Sigmoid colon (tissue), 4 donors: ENCODE results near the gene MFSD6.

Experiments used
- EP300 ChIP-seq, 4 donors: sonication (generic); formaldehyde crosslinking; IDR thresholded peaks; one replicate each; pipeline ENCODE4 v1.6.1; 2017; ENCODE audit warnings: antibody characterized with exemption in 4 of 4
- POLR2A ChIP-seq, 2 donors: fragments of 450-650 bp; IDR thresholded peaks; one replicate each; pipeline ENCODE4 v1.6.1; 2016; ENCODE audit warnings: antibody characterized with exemption in 2 of 2, mild to moderate bottlenecking in 2 of 2, moderate library complexity in 2 of 2
- POLR2AphosphoS5 ChIP-seq, 4 donors: sonication (generic); formaldehyde crosslinking; IDR thresholded peaks; one replicate each; pipeline ENCODE4 v1.6.1; 2017; ENCODE audit warnings: antibody characterized with exemption in 4 of 4
- TF ChIP-seq, protein P1 (sequence below), 4 experiments: fragments of 450-650 bp in 3 of 4; fragments of 200-600 bp in 1 of 4; IDR thresholded peaks; one replicate each; pipeline ENCODE4 v1.5.1; 2016 to 2019; ENCODE audit warnings: antibody characterized with exemption in 4 of 4, mild to moderate bottlenecking in 3 of 4, moderate library complexity in 2 of 4

- TF ChIP-seq, protein P1, sequence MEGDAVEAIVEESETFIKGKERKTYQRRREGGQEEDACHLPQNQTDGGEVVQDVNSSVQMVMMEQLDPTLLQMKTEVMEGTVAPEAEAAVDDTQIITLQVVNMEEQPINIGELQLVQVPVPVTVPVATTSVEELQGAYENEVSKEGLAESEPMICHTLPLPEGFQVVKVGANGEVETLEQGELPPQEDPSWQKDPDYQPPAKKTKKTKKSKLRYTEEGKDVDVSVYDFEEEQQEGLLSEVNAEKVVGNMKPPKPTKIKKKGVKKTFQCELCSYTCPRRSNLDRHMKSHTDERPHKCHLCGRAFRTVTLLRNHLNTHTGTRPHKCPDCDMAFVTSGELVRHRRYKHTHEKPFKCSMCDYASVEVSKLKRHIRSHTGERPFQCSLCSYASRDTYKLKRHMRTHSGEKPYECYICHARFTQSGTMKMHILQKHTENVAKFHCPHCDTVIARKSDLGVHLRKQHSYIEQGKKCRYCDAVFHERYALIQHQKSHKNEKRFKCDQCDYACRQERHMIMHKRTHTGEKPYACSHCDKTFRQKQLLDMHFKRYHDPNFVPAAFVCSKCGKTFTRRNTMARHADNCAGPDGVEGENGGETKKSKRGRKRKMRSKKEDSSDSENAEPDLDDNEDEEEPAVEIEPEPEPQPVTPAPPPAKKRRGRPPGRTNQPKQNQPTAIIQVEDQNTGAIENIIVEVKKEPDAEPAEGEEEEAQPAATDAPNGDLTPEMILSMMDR (IDR thresholded peaks at IDR 0.05) = no peak
- TF ChIP-seq POLR2A (IDR thresholded peaks at IDR 0.05) (no peak), POLR2AphosphoS5 (IDR thresholded peaks at IDR 0.05) (no peak), EP300 (IDR thresholded peaks at IDR 0.05) (no peak)
These were observed 54.5 kb downstream of the MFSD6 start for GRCh38 chr2:190462611-190463010.
